Skeletal muscle satellite cell (primary cell): ENCODE data around the gene APEH.

Experiments
- H3K27me3 ChIP-seq: 2 replicates; pipeline ENCODE4 v1.7.0; 2013; ENCODE audit warnings: low read length; ENCODE audit not compliant: control insufficient read depth, insufficient read depth
- H3K36me3 ChIP-seq: 2 replicates; pipeline ENCODE4 v1.7.0; 2013; ENCODE audit warnings: mild to moderate bottlenecking, control low read depth, low read length; ENCODE audit not compliant: insufficient read depth
- H3K4me1 ChIP-seq: 2 replicates; pipeline ENCODE4 v1.7.0; 2013; ENCODE audit warnings: low read length; ENCODE audit not compliant: control insufficient read depth, insufficient read depth
- H3K4me2 ChIP-seq: 2 replicates; pipeline ENCODE4 v1.7.0; 2013; ENCODE audit warnings: mild to moderate bottlenecking, low read length
- H3K4me3 ChIP-seq: 2 replicates; pipeline ENCODE4 v1.7.0; 2013; ENCODE audit warnings: low read length
- H3K9ac ChIP-seq: 2 replicates; pipeline ENCODE4 v1.7.0; 2013; ENCODE audit warnings: mild to moderate bottlenecking, low read depth, low read length, moderate library complexity
- H3K9me3 ChIP-seq: replicated peaks from 2 replicates; pipeline ENCODE4 v1.7.0; 2013; ENCODE audit warnings: mild to moderate bottlenecking, control low read depth, low read length

APEH gene

GRCh38 chr3:49652218-49652902 is 21.8 kb upstream of the APEH start:
- H3K4me3 ChIP-seq: no peak overlapping the region

GRCh38 chr3:49652903-49653415 is 21.2 kb upstream of the APEH start:
- H3K27me3 ChIP-seq: peaks cover 16% of the 10 kb centered on the region
- no peaks in the 10 kb centered on the region for H3K36me3 ChIP-seq
- H3K9me3 ChIP-seq: no peaks in the 10 kb centered on the region
- no peak overlapping the region for H3K4me2 ChIP-seq
- no peak overlapping the region for H3K9ac ChIP-seq
- no peak overlapping the region for H3K4me3 ChIP-seq
- no peaks in the 10 kb centered on the region for H3K4me1 ChIP-seq

More at GRCh38 chr3:49652218-49652902, 21.8 kb upstream of the APEH start:
- no peaks in the 10 kb centered on the region for H3K9me3 ChIP-seq
- no peak overlapping the region for H3K4me2 ChIP-seq
- H3K27me3 ChIP-seq: peaks cover 18% of the 10 kb centered on the region
- H3K36me3 ChIP-seq: no peaks in the 10 kb centered on the region
- no peak overlapping the region for H3K9ac ChIP-seq
- H3K4me1 ChIP-seq: no peaks in the 10 kb centered on the region

DNA sequence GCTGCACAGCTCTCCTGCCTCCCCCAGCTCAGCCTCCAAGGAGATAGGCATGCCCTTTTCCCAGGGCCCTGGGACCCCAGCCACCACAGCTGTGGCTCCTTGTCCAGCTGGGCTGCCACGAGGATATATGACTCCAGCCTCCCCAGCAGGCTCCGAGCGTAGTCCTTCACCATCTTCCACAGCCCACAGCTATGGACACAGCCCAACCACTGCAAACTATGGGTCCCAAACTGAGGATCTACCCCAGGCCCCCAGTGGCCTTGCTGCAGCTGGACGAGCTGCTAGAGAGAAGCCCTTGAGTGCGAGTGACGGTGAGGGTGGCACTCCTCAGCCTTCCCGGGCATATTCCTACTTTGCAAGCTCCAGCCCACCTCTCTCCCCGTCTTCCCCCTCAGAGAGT is 20.5 kb upstream of the APEH start:
- Histone ChIP-seq H3K4me1 (no peaks in the 10 kb centered on the region), H3K9ac (no peak overlapping the region), H3K4me2 (no peak overlapping the region), H3K27me3 (peaks cover 18% of the 10 kb centered on the region), H3K9me3 (no peaks in the 10 kb centered on the region), H3K36me3 (no peaks in the 10 kb centered on the region), H3K4me3 (no peak overlapping the region)

DNA sequence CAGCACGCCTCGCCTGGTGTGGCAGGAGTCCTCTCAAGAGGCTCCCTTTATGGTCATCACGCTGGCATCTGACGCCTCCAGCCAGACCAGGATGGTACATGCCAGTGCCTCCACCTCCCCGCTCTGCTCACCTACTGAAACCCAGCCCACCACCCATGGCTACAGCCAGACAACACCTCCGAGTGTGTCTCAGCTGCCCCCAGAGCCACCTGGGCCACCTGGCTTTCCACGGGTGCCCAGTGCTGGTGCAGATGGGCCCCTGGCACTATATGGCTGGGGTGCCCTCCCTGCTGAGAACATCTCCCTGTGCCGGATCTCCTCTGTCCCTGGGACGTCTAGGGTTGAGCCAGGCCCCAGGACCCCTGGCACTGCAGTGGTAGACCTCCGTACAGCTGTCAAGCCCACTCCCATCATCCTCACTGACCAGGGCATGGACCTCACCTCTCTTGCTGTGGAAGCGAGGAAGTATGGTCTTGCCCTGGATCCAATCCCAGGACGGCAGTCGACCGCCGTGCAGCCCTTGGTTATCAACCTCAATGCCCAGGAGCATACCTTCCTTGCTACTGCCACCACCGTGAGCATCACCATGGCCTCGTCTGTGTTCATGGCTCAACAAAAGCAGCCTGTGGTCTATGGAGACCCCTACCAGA is 19.9 kb upstream of the APEH start:
- Histone ChIP-seq H3K27me3 (peaks cover 22% of the 10 kb centered on the region), H3K9me3 (no peaks in the 10 kb centered on the region), H3K36me3 (no peaks in the 10 kb centered on the region), H3K4me1 (no peaks in the 10 kb centered on the region), H3K4me3 (no peak overlapping the region), H3K9ac (no peak overlapping the region), H3K4me2 (no peak overlapping the region)

GRCh38 chr3:49654955-49655556 is 19.1 kb upstream of the APEH start:
- Histone ChIP-seq H3K4me1 (no peaks in the 10 kb centered on the region), H3K36me3 (no peaks in the 10 kb centered on the region), H3K27me3 (peaks cover 22% of the 10 kb centered on the region), H3K4me3 (no peak overlapping the region), H3K9ac (no peak overlapping the region), H3K9me3 (no peaks in the 10 kb centered on the region), H3K4me2 (no peak overlapping the region)

DNA sequence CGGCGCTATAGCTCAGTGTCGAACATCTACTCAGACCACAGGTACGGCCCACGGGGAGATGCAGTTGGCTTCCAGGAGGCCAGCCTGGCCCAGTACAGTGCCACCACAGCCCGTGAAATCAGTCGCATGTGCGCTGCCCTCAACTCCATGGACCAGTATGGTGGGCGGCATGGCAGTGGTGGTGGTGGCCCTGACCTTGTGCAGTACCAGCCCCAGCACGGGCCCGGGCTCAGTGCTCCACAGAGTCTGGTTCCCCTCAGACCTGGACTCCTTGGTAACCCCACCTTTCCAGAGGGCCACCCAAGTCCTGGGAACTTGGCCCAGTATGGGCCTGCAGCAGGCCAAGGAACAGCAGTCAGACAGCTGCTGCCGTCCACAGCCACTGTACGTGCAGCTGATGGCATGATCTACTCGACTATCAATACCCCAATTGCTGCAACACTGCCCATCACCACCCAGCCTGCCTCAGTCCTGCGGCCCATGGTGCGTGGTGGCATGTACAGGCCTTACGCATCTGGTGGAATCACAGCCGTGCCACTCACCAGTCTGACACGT is 18.3 kb upstream of the APEH start:
- no peaks in the 10 kb centered on the region for H3K4me1 ChIP-seq
- no peak overlapping the region for H3K9ac ChIP-seq
- no peaks in the 10 kb centered on the region for H3K9me3 ChIP-seq
- H3K36me3 ChIP-seq: no peaks in the 10 kb centered on the region
- H3K4me2 ChIP-seq: no peak overlapping the region
- no peak overlapping the region for H3K4me3 ChIP-seq
- H3K27me3 ChIP-seq: peaks cover 22% of the 10 kb centered on the region

GRCh38 chr3:49656541-49657112 is 17.5 kb upstream of the APEH start:
- H3K9ac ChIP-seq: no peak overlapping the region
- no peak overlapping the region for H3K4me3 ChIP-seq
- peak overlapping the region; percentile 23 for H3K4me2 ChIP-seq
- peaks cover 22% of the 10 kb centered on the region for H3K27me3 ChIP-seq
- no peaks in the 10 kb centered on the region for H3K4me1 ChIP-seq
- H3K9me3 ChIP-seq: no peaks in the 10 kb centered on the region
- H3K36me3 ChIP-seq: no peaks in the 10 kb centered on the region

GRCh38 chr3:49657208-49657915 is 16.8 kb upstream of the APEH start:
- Histone ChIP-seq H3K4me2 (no peak overlapping the region), H3K4me1 (no peaks in the 10 kb centered on the region), H3K4me3 (no peak overlapping the region), H3K36me3 (no peaks in the 10 kb centered on the region), H3K9ac (no peak overlapping the region), H3K27me3 (peaks cover 22% of the 10 kb centered on the region), H3K9me3 (no peaks in the 10 kb centered on the region)

DNA sequence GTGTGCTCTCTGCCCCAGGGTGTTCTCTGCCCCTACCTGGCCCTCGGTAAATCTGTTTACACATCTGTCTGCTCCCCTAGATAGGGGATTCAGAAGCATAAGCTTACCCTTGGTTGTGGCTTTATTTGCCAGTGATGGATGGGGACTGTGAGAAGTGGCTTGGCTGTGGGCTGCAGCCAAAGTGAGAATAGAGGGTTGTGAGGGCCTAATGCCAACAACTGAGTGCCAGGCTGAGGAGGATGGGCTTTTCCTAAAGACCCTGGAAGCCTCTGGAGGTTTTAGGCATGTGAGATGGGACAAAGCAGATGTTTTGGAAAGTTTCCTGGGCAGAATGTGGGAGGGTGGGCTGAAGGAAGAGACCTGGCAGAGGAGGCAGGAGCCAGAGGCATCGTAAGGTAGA is 15.4 kb upstream of the APEH start:
- no peaks in the 10 kb centered on the region for H3K9me3 ChIP-seq
- no peak overlapping the region for H3K9ac ChIP-seq
- no peaks in the 10 kb centered on the region for H3K36me3 ChIP-seq
- no peaks in the 10 kb centered on the region for H3K4me1 ChIP-seq
- no peak overlapping the region for H3K4me2 ChIP-seq
- no peak overlapping the region for H3K4me3 ChIP-seq
- H3K27me3 ChIP-seq: peaks cover 24% of the 10 kb centered on the region

GRCh38 chr3:49659756-49660155 is 14.4 kb upstream of the APEH start:
- H3K9me3 ChIP-seq: no peaks in the 10 kb centered on the region
- H3K27me3 ChIP-seq: peaks cover 33% of the 10 kb centered on the region
- no peak overlapping the region for H3K4me2 ChIP-seq
- no peak overlapping the region for H3K4me3 ChIP-seq
- no peaks in the 10 kb centered on the region for H3K36me3 ChIP-seq
- no peak overlapping the region for H3K9ac ChIP-seq
- no peaks in the 10 kb centered on the region for H3K4me1 ChIP-seq

DNA sequence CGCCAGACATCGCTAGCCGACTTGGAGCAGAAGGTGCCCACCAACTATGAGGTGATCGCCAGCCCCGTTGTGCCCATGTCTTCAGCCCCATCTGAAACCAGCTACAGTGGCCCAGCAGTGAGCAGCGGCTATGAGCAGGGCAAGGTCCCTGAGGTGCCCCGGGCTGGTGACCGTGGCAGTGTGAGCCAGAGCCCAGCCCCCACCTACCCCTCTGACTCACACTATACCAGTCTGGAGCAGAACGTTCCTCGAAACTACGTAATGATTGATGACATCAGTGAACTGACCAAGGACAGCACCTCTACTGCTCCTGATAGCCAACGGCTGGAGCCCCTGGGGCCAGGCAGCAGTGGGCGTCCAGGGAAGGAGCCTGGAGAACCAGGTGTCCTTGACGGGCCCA is 12.9 kb upstream of the APEH start:
- Histone ChIP-seq H3K4me3 (no peak overlapping the region), H3K9ac (no peak overlapping the region), H3K9me3 (no peaks in the 10 kb centered on the region), H3K4me2 (no peak overlapping the region), H3K27me3 (peaks cover 36% of the 10 kb centered on the region), H3K36me3 (no peaks in the 10 kb centered on the region), H3K4me1 (no peaks in the 10 kb centered on the region)
